Measurements from ENCODE around the gene ARHGEF39. TPM values are rescaled to one million over a fixed set of nuclear protein-coding genes. Genes with fewer than 3 reads are reported as not detected.

Gene ARHGEF39
- total and polyA plus RNA-seq, 10 of the 15 experiments (the other 5 are each of a cell fraction or from before 2014, with no cell fraction given) = 2.0 to 28.9 (median 13.2) TPM

GRCh38 chr9:35652829-35653209, 12.2 kb downstream of the ARHGEF39 start (continued):
- TF ChIP-seq PBX3 (IDR thresholded peaks at IDR 0.05; ENCODE audit: insufficient replicate concordance, low read depth, low read length) (no peak), CTCF (IDR thresholded peaks at IDR 0.05 in 2 of 3, conservative IDR thresholded peaks at IDR 0.05 in 1 of 3; ENCODE audit: control insufficient read depth in 2 of 3, extremely low read depth in 1 of 3, insufficient read depth in 1 of 3, low read depth in 3 of 3, low read length in 3 of 3) (no peak), BMI1 (IDR thresholded peaks at IDR 0.05; ENCODE audit: borderline replicate concordance) (no peak), CREM (IDR thresholded peaks at IDR 0.05; ENCODE audit: low read depth) (no peak), SUZ12 (IDR thresholded peaks at IDR 0.05; ENCODE audit: unreplicated experiment) (no peak), HDAC6 (IDR thresholded peaks at IDR 0.05; ENCODE audit: unreplicated experiment) (no peak), TBL1XR1 (IDR thresholded peaks at IDR 0.05; ENCODE audit: low read depth, low read length) (no peak), SIN3A (IDR thresholded peaks at IDR 0.05; ENCODE audit: low read depth, low read length) (no peak), SP1 (IDR thresholded peaks at IDR 0.05; ENCODE audit: low read depth, low read length) (no peak)
